Measurements from ENCODE around the gene STUB1. TPM values are rescaled to one million over a fixed set of nuclear protein-coding genes. Genes with fewer than 3 reads are reported as not detected.

STUB1 gene
- total RNA-seq, 1 donor from 2014 or later: 87.1 TPM

DNA sequence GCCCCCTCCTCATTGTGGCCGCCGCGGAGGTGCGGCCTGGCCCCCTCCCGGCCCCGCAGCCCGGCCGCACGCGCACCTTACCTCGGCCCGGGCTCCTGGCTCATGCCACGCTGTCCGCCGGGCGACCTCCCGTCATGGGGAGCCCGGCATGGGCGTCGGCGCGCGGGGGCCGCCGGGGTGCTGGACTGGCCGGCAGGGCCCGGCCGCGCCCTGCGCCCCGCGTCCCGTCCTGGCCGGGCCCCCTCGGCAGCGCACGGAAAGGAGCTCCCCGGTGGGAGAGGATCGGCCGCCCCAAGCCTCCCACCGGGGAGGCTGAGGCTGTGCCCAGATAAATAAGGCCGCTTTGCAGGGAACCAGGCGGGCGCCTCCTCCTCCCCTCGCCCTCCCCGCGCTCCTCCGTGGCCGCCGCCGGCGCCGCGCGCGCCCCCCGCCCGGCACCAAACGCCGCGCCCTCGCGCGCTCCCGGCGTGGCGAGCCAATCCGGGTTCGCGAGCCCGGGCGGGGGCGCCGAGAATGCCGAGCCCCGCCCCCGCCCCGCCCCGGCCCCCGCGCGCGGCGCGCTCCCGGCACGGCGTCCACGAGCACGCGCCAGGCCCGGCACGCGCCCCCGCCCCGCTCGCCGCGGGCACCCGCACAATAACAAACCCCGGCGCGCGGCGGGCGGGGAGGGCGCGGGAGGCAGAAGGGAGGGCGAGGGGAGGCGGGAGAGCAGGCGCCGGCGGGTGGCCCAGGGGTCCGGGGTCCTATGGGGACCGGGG is 25.4 kb downstream of the STUB1 start, which contains the start of gene FBXL16:
Gene FBXL16 (minus strand): TSS at position 371 of the 758 bp plus-strand sequence. CDS start 8,396 bp downstream, outside the sequence.
- Mint-ChIP-seq H3K4me1 (ENCODE audit: low read depth) (no peaks in the 10 kb centered on the region), H3K4me3 (ENCODE audit: low read depth) (peak within 1 kb of the TSS; percentile 19), H3K9me3 (ENCODE audit: low read depth) (no peaks in the 10 kb centered on the region), H3K36me3 (ENCODE audit: insufficient read depth) (no peaks in the 10 kb centered on the region), H3K27me3 (peaks cover 65% of the 10 kb centered on the region), H3K27ac (no peak within 1 kb of the TSS)
- DNase-seq (ENCODE audit: low spot score, unreplicated experiment): no peak
- TF ChIP-seq CTCF (IDR thresholded peaks at IDR 0.05; ENCODE audit: unreplicated experiment): no peak

DNA sequence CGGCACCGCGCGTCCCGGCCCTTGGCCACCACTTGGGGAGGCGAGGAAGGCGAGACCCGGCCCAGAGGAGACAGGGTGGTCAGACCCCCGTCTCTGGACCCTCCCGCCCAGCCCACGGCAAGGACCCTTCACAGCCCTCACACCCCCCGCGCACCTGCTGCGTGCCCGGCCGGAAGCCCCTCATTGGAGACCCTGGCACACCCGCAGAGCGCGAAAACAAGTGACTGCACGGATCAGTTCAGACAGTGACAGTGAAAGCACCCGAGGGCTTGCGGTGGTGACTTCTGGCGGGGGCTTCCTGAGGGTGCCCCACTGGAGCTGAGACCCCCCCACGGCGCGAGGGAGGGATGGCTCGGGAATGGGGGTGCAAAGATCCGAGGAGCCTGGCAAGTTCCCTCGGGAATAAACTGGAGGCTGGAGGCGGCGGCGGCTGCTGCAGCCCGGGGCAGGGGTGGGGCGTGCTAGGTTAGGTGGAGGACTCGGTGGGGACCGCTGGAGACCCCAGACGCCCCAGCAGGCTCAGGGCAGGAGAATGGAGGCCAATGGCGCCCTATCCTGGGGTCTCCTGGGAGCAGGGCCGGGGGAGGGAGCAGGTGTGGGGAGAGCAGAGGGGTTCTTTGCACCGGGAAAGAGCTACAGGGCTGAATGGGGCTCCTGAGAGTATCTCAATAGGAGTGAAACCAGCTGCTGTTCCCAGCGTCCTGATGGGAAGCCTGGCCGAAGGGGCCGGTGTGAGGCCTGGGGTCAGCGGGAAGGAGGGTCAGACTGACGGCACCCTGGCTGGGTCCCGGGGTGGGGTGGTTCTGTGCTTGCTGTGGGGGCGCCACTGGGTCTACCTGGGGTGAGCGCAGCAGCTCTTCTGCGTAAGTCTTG is 26.2 kb downstream of the STUB1 start:
- no peak overlapping the region for H3K27ac Mint-ChIP-seq
- H3K4me3 Mint-ChIP-seq (ENCODE audit: low read depth): peak overlapping the region; percentile 19
- no peaks in the 10 kb centered on the region for H3K9me3 Mint-ChIP-seq (ENCODE audit: low read depth)
- no peak for TF ChIP-seq CTCF (IDR thresholded peaks at IDR 0.05; ENCODE audit: unreplicated experiment)
- peaks cover 61% of the 10 kb centered on the region for H3K27me3 Mint-ChIP-seq
- H3K4me1 Mint-ChIP-seq (ENCODE audit: low read depth): no peaks in the 10 kb centered on the region
- no peaks in the 10 kb centered on the region for H3K36me3 Mint-ChIP-seq (ENCODE audit: insufficient read depth)
- no peak for DNase-seq (ENCODE audit: low spot score, unreplicated experiment)

DNA sequence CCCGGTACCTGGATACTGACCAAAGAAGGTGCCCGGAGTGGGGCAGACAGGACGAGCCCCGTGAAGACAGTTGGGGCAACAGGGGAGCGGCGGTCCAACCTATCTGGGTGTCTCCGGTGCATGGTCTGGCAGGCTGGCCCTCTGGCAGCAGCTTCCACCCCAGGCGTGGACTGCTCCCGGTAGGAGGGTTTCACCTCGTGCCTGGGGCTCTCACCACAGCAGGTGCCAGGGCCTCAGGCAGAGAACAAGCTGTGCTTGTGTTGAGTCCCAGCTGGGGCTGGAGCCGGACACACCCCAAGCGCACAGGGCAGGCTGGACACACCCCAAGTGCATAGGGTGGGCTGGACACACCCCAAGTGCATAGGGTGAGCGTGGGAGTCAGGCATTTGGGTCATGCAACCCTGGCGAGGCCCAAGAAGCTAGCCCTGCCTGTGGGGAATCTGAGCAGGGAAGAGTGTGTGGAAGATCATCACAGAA is 26.9 kb downstream of the STUB1 start:
- DNase-seq (ENCODE audit: low spot score, unreplicated experiment): no peak
- Mint-ChIP-seq H3K9me3 (ENCODE audit: low read depth) (no peaks in the 10 kb centered on the region), H3K4me1 (ENCODE audit: low read depth) (no peaks in the 10 kb centered on the region)

GRCh38 chr16:708019-708418 is 27.8 kb downstream of the STUB1 start:
- no peaks in the 10 kb centered on the region for H3K36me3 Mint-ChIP-seq (ENCODE audit: insufficient read depth)
- no peak overlapping the region for H3K27ac Mint-ChIP-seq
- H3K4me1 Mint-ChIP-seq (ENCODE audit: low read depth): no peaks in the 10 kb centered on the region
- no peaks in the 10 kb centered on the region for H3K9me3 Mint-ChIP-seq (ENCODE audit: low read depth)
- peaks cover 51% of the 10 kb centered on the region for H3K27me3 Mint-ChIP-seq
- H3K4me3 Mint-ChIP-seq (ENCODE audit: low read depth): no peak overlapping the region
- DNase-seq (ENCODE audit: low spot score, unreplicated experiment): no peak
- no peak for TF ChIP-seq CTCF (IDR thresholded peaks at IDR 0.05; ENCODE audit: unreplicated experiment)

More for the DNA sequence above, 26.9 kb downstream of the STUB1 start:
- Mint-ChIP-seq H3K27me3 (peaks cover 55% of the 10 kb centered on the region), H3K36me3 (ENCODE audit: insufficient read depth) (no peaks in the 10 kb centered on the region), H3K4me3 (ENCODE audit: low read depth) (no peak overlapping the region), H3K27ac (no peak overlapping the region)
- TF ChIP-seq CTCF (IDR thresholded peaks at IDR 0.05; ENCODE audit: unreplicated experiment): no peak

DNA sequence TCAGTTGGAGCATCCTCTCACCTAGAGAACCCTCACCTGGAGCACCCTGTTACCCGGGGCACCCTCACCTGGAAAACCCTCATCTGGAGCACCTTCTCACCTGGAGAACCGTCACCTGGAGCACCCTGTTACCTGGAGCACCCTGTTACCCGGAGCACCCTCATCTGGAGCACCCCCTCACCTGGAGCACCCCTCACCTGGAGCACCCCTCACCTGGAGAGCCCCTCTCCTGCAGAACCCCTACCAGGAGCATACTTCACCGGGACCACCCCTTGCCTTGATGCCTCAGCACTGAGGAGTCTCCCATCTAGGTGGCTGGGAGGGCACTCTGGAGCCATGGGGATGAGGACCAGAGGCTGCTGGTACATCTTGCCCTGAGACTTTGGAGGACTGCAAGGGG is 28.7 kb downstream of the STUB1 start:
- Mint-ChIP-seq H3K36me3 (ENCODE audit: insufficient read depth) (no peaks in the 10 kb centered on the region), H3K4me1 (ENCODE audit: low read depth) (no peaks in the 10 kb centered on the region), H3K27me3 (peaks cover 45% of the 10 kb centered on the region), H3K4me3 (ENCODE audit: low read depth) (no peak overlapping the region), H3K9me3 (ENCODE audit: low read depth) (no peaks in the 10 kb centered on the region), H3K27ac (no peak overlapping the region)
- no peak for TF ChIP-seq CTCF (IDR thresholded peaks at IDR 0.05; ENCODE audit: unreplicated experiment)
- no peak for DNase-seq (ENCODE audit: low spot score, unreplicated experiment)
